Gastroesophageal sphincter (tissue), 4 donors: ENCODE data around the gene NEMP1. TPM values are rescaled to one million over a fixed set of nuclear protein-coding genes. Genes with fewer than 3 reads are reported as not detected.

ENCODE experiments used
- ATAC-seq: fragments of 150-250 bp; one replicate; pipeline ENCODE4 v1.9.1; 2016; ENCODE audit warnings: mild to moderate bottlenecking, moderate library complexity
- H3K27ac ChIP-seq, 4 donors: fragments of 200-600 bp; sonication (generic) in 3 of 4; 1 replicate in 3 of 4; 2 replicates in 1 of 4; pipeline ENCODE4 v1.5.1; 2016 to 2019
- H3K27me3 ChIP-seq: fragments of 200-600 bp; sonication (generic); one replicate; pipeline ENCODE4 v1.5.1; 2019
- H3K36me3 ChIP-seq, 2 donors: fragments of 200-600 bp; sonication (generic); one replicate each; pipeline ENCODE4 v1.5.1; 2019; ENCODE audit warnings: control low read depth in 1 of 2
- H3K4me1 ChIP-seq, 3 donors: fragments of 200-600 bp; sonication (generic); 1 replicate in 2 of 3; 2 replicates in 1 of 3; pipeline ENCODE4 v1.5.1; 2016 to 2019; ENCODE audit warnings: control low read depth in 2 of 3
- H3K4me3 ChIP-seq, 2 donors: fragments of 200-600 bp; sonication (generic); one replicate each; pipeline ENCODE4 v1.5.1; 2019; ENCODE audit warnings: mild to moderate bottlenecking in 1 of 2, moderate library complexity in 1 of 2
- H3K9me3 ChIP-seq, 3 donors: fragments of 200-600 bp; sonication (generic); one replicate each; pipeline ENCODE4 v1.5.1; 2017 to 2019; ENCODE audit warnings: control low read depth in 2 of 3
- EP300 ChIP-seq: sonication (generic); formaldehyde crosslinking; IDR thresholded peaks from one replicate; pipeline ENCODE4 v1.6.1; 2017; ENCODE audit warnings: antibody characterized with exemption, mild to moderate bottlenecking
- POLR2A ChIP-seq, 2 donors: fragments of 450-650 bp; IDR thresholded peaks; one replicate each; pipeline ENCODE4 v1.6.1; 2017; ENCODE audit warnings: antibody characterized with exemption in 2 of 2, mild to moderate bottlenecking in 2 of 2, moderate library complexity in 1 of 2
- POLR2AphosphoS5 ChIP-seq: sonication (generic); formaldehyde crosslinking; IDR thresholded peaks from one replicate; pipeline ENCODE4 v1.6.1; 2017; ENCODE audit warnings: antibody characterized with exemption
- WGBS, 2 donors: methylation state at CpG; one replicate each; pipeline ENCODE4 v1.1.5; 2018; ENCODE audit warnings: low coverage in 1 of 2; 5-methylcytosine and 5-hydroxymethylcytosine counted together
- total RNA-seq, 4 donors: library from RNA; depleted of rRNA; stranded (reverse); fragments of >200 nt; gene quantifications; one replicate each; pipeline ENCODE4 v1.1.0, GENCODE V29; 2016
- TF ChIP-seq, protein P1 (sequence below), 4 experiments: fragments of 200-600 bp in 2 of 4; fragments of 450-650 bp in 2 of 4; sonication (generic) in 1 of 4; IDR thresholded peaks; one replicate each; pipeline ENCODE4 v1.5.1; 2017 to 2019; ENCODE audit warnings: antibody characterized with exemption in 4 of 4, mild to moderate bottlenecking in 2 of 4, moderate library complexity in 2 of 4

Gene NEMP1
- total RNA-seq, 4 donors from 2014 or later = 11.8 to 14.9 (median 12.7) TPM

DNA sequence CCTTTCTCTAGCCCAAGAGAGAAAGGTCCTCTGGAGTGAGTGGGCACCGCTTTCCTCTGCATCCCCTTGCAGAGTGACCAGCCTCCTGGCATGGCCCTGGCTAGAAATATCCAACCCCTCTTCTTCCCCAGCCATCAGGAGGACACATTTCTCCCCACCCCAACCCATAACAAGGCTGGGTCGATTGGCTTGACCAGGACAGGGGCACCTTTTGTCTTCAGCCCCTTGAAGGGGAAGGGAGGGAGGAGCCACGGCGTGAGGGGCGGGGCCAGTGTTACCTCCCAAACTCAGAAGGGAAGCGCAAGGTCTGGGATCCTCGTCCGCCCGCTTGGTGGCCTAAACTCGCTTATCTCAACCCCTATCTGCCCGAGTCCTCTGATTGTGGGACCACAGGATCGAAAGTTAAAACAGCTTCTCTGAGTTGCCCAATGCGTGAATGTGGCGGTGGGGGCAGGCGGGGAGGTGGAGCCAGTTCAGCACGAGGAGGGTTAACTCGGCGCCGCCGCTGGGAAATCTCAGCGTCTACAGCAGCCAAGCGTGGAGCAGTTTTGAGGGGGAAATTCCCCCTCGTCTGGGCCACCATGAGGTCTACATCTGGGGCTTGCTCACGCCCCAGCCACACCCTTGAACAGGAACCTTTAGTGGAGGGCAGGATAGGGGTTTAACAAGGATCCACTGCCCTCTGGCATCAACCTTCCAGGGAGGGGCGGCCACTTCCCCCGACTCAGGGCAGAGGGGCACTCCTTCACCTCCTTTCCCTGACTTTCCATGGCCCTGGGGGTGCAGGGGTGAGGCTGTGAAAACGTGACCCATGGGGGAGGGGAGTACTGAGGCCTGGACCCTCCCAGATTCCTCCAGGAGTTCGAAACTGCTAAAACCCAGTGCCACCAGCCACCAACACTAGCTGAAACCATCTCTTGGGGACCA lies 31.8 kb upstream of the NEMP1 start:
- Histone ChIP-seq H3K27me3 (no peaks in the 10 kb centered on the region), H3K4me1 (peaks cover 0 to 59% (median 25%) of the 10 kb centered on the region in 3 donors)
- 0% methylated on average over 4 of the region's 28 CpGs; no CpG with 5 or more reads in 1 of the 2 donors for WGBS, 2 donors

DNA sequence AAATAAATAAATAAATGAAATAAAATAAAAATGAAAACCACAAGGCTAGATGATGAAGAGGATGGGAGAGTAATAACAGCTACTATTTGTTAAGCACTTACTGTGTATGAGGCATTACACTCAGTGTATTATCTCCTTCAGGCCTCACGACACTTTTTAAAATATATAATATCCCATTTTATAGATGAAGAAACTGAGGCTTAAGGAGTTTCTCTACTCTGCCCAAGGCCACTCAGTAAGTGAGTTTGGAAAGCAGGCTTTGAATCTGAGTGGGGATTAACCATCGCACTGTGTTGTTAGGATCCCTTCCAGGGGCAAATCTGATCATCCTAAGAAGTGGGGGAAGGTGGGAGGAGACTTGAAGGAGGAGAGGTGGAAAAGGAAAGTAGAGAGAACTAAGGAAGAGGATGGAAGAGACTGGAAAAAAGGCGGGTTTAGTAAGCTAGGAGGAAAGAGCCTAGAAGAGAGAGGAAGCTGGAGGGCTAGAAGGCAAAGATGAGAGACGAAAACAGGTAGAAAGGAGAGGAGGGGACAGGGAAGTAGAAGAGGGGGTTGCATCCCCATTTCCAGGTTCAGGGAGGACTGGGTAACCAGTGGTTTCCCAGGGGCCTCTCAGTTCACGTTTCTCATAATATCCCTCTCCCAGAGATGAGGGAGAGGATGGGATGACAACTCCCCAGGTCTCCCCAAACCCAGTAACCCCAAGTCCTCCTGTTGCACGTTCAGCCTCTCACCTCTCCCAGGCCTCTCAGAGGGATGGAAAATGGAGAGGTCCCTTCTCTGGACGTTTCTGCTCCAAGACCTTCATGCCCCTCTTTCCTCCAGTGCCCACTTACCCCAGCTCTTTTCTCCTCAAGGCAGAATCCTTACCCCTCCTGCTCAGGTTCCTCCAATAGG lies 30.9 kb upstream of the NEMP1 start:
- peaks cover 0 to 59% (median 25%) of the 10 kb centered on the region in 3 donors for H3K4me1 ChIP-seq
- H3K36me3 ChIP-seq = peaks cover 0 to 42% of the 10 kb centered on the region in 2 donors
- 45 to 48% methylated on average over 6 to 7 of the region's 7 CpGs for WGBS, 2 donors
- no peaks in the 10 kb centered on the region for H3K27me3 ChIP-seq
- no peak for ATAC-seq
- H3K4me3 ChIP-seq = peak overlapping the region; percentile 73 to 78
- peak overlapping the region in 3 of 4 donors; percentile 92 to 98 (median 98) for H3K27ac ChIP-seq
- H3K9me3 ChIP-seq = no peaks in the 10 kb centered on the region
- TF ChIP-seq POLR2A (IDR thresholded peaks at IDR 0.05) = no peak
- TF ChIP-seq, protein P1, sequence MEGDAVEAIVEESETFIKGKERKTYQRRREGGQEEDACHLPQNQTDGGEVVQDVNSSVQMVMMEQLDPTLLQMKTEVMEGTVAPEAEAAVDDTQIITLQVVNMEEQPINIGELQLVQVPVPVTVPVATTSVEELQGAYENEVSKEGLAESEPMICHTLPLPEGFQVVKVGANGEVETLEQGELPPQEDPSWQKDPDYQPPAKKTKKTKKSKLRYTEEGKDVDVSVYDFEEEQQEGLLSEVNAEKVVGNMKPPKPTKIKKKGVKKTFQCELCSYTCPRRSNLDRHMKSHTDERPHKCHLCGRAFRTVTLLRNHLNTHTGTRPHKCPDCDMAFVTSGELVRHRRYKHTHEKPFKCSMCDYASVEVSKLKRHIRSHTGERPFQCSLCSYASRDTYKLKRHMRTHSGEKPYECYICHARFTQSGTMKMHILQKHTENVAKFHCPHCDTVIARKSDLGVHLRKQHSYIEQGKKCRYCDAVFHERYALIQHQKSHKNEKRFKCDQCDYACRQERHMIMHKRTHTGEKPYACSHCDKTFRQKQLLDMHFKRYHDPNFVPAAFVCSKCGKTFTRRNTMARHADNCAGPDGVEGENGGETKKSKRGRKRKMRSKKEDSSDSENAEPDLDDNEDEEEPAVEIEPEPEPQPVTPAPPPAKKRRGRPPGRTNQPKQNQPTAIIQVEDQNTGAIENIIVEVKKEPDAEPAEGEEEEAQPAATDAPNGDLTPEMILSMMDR (IDR thresholded peaks at IDR 0.05) = no peak
- no peak for TF ChIP-seq EP300
- no peak for TF ChIP-seq POLR2AphosphoS5

More for the DNA sequence above, 31.8 kb upstream of the NEMP1 start:
- ATAC-seq = no peak
- TF ChIP-seq, protein P1 (IDR thresholded peaks at IDR 0.05) = peak in 1 of 4 experiments; percentile 10
- TF ChIP-seq EP300 = no peak
- peaks cover 0 to 33% of the 10 kb centered on the region in 2 donors for H3K36me3 ChIP-seq
- no peaks in the 10 kb centered on the region for H3K9me3 ChIP-seq
- peak overlapping the region; percentile 73 to 78 for H3K4me3 ChIP-seq
- peak overlapping the region; percentile 92 to 98 (median 96) for H3K27ac ChIP-seq

DNA sequence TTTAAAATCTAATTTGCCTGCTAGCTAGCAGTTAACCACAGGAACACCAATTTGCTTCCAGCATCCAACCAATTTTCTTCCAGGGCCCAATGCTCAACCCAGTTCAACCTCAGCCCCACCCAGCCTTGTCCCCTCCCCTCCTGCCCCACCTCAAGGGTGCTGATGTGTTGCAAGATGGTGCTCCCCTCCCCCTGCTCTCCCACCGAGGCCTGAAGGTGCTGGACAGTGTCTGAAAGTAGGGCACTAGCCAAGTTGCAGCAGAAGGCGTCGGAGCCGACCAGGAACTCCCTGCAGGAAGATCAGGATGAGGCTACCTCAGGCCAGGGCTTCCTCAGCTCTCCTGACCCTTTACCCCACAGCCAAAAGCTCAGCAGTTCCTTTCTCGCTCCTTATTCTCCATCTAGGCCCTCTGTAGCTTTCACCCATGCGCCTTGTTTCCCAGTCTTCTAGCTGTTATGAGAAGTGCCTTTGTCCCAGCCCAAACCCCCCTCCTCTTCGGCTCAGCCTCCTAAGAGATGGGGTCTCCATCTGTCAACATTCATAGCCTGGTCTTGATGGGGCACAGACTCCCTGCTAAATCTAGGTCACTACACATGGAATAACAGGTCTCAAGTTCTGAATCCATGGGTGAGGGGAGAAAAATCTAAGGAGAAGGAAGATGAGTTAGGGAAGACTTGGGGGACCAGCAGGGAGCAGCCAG lies 29.0 kb upstream of the NEMP1 start:
- Histone ChIP-seq H3K27ac (peak overlapping the region in 3 of 4 donors; percentile 19 to 98 (median 24)), H3K4me3 (no peak overlapping the region), H3K27me3 (no peaks in the 10 kb centered on the region), H3K4me1 (peaks cover 0 to 57% (median 24%) of the 10 kb centered on the region in 3 donors), H3K9me3 (no peaks in the 10 kb centered on the region), H3K36me3 (peaks cover 0 to 61% of the 10 kb centered on the region in 2 donors)
- ATAC-seq = no peak
- TF ChIP-seq, protein P1 (IDR thresholded peaks at IDR 0.05) = no peak
- TF ChIP-seq EP300 = no peak
- no peak for TF ChIP-seq POLR2AphosphoS5
- TF ChIP-seq POLR2A (IDR thresholded peaks at IDR 0.05) = no peak
- 54 to 60% methylated on average over 2 to 6 of the region's 7 CpGs for WGBS, 2 donors

DNA sequence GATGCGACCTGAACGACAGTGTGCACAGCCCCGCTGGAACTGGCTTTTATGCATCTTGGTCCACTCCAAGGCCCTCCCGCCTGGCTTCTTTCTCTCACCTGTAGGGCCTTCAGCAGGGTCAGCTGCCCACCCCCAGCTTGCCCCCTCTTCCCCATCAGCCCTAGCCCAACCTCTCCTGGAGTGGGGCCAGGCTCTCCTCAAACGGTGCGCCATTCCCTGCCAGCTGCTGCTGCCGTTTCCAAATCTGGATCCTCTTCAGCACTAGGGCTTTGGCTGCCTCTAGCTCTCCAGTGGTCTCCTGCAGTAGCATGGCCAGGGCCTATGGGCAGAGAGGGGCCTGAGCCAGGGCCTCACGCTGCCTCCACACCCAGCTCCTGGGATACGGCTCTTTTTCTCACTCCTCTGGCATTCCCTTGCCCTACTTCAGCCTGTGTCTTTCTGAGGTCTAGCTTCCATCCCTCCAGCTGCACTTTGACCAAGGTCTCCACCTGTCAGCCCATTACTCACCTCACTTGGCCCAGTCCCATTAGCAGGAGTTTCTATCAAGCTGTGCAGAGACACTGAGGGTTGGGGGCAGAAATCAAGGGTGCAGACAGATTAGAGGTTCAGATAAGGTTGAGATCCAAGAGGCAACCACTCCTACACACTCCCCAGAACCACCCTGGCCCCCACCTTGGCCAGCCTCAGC lies 27.6 kb upstream of the NEMP1 start:
- ATAC-seq = no peak
- Histone ChIP-seq H3K36me3 (peaks cover 0 to 75% of the 10 kb centered on the region in 2 donors), H3K27ac (peak overlapping the region in 1 of 4 donors; percentile 27), H3K4me1 (peaks cover 0 to 53% (median 21%) of the 10 kb centered on the region in 3 donors), H3K9me3 (no peaks in the 10 kb centered on the region), H3K27me3 (no peaks in the 10 kb centered on the region), H3K4me3 (no peak overlapping the region)
- 32 to 70% methylated on average over 4 of the region's 9 CpGs for WGBS, 2 donors
- TF ChIP-seq EP300 = no peak
- TF ChIP-seq, protein P1 (IDR thresholded peaks at IDR 0.05) = no peak
- no peak for TF ChIP-seq POLR2A (IDR thresholded peaks at IDR 0.05)
- no peak for TF ChIP-seq POLR2AphosphoS5
